HG02852 (cell line): ENCODE data around the gene WSB1.
"Not testable (repeated sequence)": the region's sequence is repeated elsewhere in the genome, so short reads cannot be mapped to it uniquely, and the experiment has no call there.

Experiments used
- ATAC-seq: cut with Tn5 transposase; IDR thresholded peaks from one replicate; pipeline ENCODE4 v1.9.1; 2021; ENCODE audit warnings: mild to moderate bottlenecking, moderate library complexity; ENCODE audit not compliant: unreplicated experiment

WSB1 gene

GRCh38 chr17:27276653-27277156 lies 17.2 kb upstream of the WSB1 start:
- no peak for ATAC-seq

GRCh38 chr17:27279132-27279531 lies 14.8 kb upstream of the WSB1 start:
- not testable (repeated sequence) for ATAC-seq

GRCh38 chr17:27280527-27280926 lies 13.4 kb upstream of the WSB1 start:
- ATAC-seq = no peak

- no peak for ATAC-seq
Observed at GRCh38 chr17:27281438-27281837, 12.5 kb upstream of the WSB1 start.

GRCh38 chr17:27282054-27282551 lies 11.8 kb upstream of the WSB1 start:
- ATAC-seq = peak; percentile 80

GRCh38 chr17:27283060-27283459 lies 10.9 kb upstream of the WSB1 start:
- ATAC-seq = no peak

GRCh38 chr17:27283751-27284150 lies 10.2 kb upstream of the WSB1 start:
- ATAC-seq = no peak

- no peak for ATAC-seq
Observed at GRCh38 chr17:27284811-27285415, 9.0 kb upstream of the WSB1 start.

- no peak for ATAC-seq
Observed at GRCh38 chr17:27285516-27285915, 8.4 kb upstream of the WSB1 start.

GRCh38 chr17:27288183-27288582 lies 5.7 kb upstream of the WSB1 start:
- no peak for ATAC-seq

- ATAC-seq = no peak
Observed at GRCh38 chr17:27289856-27290255, 4.1 kb upstream of the WSB1 start.

- no peak for ATAC-seq
Observed at GRCh38 chr17:27290916-27291598, 2.9 kb upstream of the WSB1 start.

GRCh38 chr17:27293359-27293897 lies 486 bp upstream of the WSB1 start:
- ATAC-seq = no peak

- ATAC-seq = peak; percentile 49
Observed at GRCh38 chr17:27294689-27295630, 1.0 kb downstream of the WSB1 start.

GRCh38 chr17:27295945-27296344 lies 2.0 kb downstream of the WSB1 start:
- ATAC-seq = no peak

GRCh38 chr17:27296428-27296979 lies 2.6 kb downstream of the WSB1 start:
- no peak for ATAC-seq

GRCh38 chr17:27299384-27300049 lies 5.6 kb downstream of the WSB1 start:
- peak; percentile 44 for ATAC-seq

- ATAC-seq = no peak
Observed at GRCh38 chr17:27303734-27304133, 9.8 kb downstream of the WSB1 start.

GRCh38 chr17:27306276-27306835 lies 12.4 kb downstream of the WSB1 start:
- no peak for ATAC-seq
